ENCODE data around the gene COX20.

The COX20 gene

DNA sequence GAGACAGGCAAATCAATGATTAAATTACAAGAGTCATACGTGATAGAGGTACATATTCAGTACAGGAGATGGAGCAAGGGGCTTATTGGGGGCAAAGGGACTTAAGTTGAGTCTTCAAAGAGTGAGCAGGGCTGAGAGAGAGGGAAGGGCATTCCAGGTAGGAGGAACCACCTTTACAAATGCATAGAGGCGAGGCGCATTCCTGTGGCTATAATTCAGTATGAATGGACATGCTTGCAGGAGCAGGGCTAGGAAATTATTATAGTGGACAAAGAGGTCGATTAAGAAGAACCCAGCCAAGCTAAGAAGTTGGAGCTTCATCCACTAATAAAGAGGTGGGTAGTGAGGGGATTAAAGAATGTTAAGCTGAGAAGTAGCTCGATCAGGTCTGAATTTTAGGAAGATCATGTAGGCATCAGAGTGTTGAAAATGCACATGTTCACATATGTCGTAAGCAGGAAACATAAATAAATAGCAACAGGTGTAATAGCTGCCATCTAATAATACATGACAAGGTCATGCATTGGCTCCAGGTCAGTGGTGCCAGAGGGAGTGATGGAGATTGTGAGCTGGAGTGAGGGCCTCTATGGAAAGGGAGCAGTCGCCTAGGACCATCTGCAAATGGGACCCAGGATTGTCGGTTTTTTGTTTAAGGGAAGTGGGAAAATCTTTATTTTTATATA is 40.9 kb downstream of the COX20 start:
- Histone ChIP-seq H3K9me3 (ENCODE audit: control insufficient read depth, low read length) (no peaks in the 10 kb centered on the region), H3K79me1 (replicated peaks; ENCODE audit: low read length, poor library complexity, severe bottlenecking) (no peaks in the 10 kb centered on the region), H3K27ac (ENCODE audit: low read length, poor library complexity, severe bottlenecking) (no peak overlapping the region), H3K9ac (ENCODE audit: low read length) (no peak overlapping the region), H4K8ac (ENCODE audit: low read length) (no peak overlapping the region), H3K4me2 (ENCODE audit: low read length, poor library complexity, severe bottlenecking) (no peak overlapping the region), H2BK120ac (ENCODE audit: low read depth, low read length) (no peak overlapping the region), H2BK12ac (ENCODE audit: low read length in 2 of 2) (no peak overlapping the region), H3K4me1 (ENCODE audit: control insufficient read depth, insufficient read depth, low read depth, low read length) (peaks cover 2% of the 10 kb centered on the region), H3K23ac (ENCODE audit: low read length in 2 of 2) (no peak overlapping the region), H4K91ac (ENCODE audit: low read length) (no peak overlapping the region), H3K4me3 (ENCODE audit: insufficient read depth in 1 of 2, low read depth in 1 of 2, low read length in 2 of 2) (no peak overlapping the region), H3K36me3 (ENCODE audit: control insufficient read depth in 1 of 2, insufficient read depth in 2 of 2, low read depth in 1 of 2, low read length in 2 of 2) (no peaks in the 10 kb centered on the region), H3K18ac (ENCODE audit: low read depth in 1 of 2, low read length in 2 of 2) (no peak overlapping the region), H3K4ac (ENCODE audit: low read depth in 1 of 2, low read length in 2 of 2) (no peak overlapping the region), H3K14ac (ENCODE audit: low read length in 2 of 2) (no peak overlapping the region), H2AFZ (ENCODE audit: low read depth, low read length) (no peak overlapping the region), H2AK5ac (ENCODE audit: low read length, severe bottlenecking) (no peak overlapping the region), H2BK15ac (ENCODE audit: low read depth, poor library complexity, severe bottlenecking) (no peak overlapping the region), H2BK5ac (ENCODE audit: low read depth, low read length, poor library complexity, severe bottlenecking) (no peak overlapping the region), H3K27me3 (ENCODE audit: control insufficient read depth in 1 of 2, insufficient read depth in 1 of 2, low read length in 2 of 2) (no peaks in the 10 kb centered on the region)
- WGBS = 99% methylated on average over 7 of the region's 8 CpGs
- DNase-seq = no peak

DNA sequence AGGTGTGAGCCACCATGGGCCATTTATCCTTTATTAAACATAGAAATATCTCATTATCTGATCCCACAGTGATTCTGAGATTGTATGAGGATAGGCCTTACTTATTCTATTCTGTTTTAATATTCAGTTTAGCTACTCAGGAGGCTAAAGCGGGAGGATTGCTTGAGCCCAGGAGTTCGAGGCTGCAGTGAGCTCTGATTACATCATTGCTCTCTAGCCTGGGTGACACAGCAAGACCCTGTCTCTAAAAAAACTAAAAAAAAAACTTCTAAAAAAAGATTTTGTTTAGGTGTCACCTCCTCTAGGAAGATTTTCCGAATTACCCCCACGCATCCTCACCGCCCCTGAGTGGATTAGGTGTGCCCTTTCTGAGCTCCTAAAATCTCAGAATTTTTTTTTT is 43.2 kb downstream of the COX20 start:
- Histone ChIP-seq H3K4me1 (ENCODE audit: control insufficient read depth, insufficient read depth, low read depth, low read length) (peaks cover 2% of the 10 kb centered on the region), H3K14ac (ENCODE audit: low read length in 2 of 2) (no peak overlapping the region), H3K4ac (ENCODE audit: low read depth in 1 of 2, low read length in 2 of 2) (no peak overlapping the region), H4K91ac (ENCODE audit: low read length) (no peak overlapping the region), H3K79me1 (replicated peaks; ENCODE audit: low read length, poor library complexity, severe bottlenecking) (no peaks in the 10 kb centered on the region), H2AFZ (ENCODE audit: low read depth, low read length) (no peak overlapping the region), H3K23ac (ENCODE audit: low read length in 2 of 2) (no peak overlapping the region), H2BK15ac (ENCODE audit: low read depth, poor library complexity, severe bottlenecking) (no peak overlapping the region), H2BK12ac (ENCODE audit: low read length in 2 of 2) (no peak overlapping the region), H4K8ac (ENCODE audit: low read length) (no peak overlapping the region), H3K4me2 (ENCODE audit: low read length, poor library complexity, severe bottlenecking) (no peak overlapping the region), H3K27me3 (ENCODE audit: control insufficient read depth in 1 of 2, insufficient read depth in 1 of 2, low read length in 2 of 2) (no peaks in the 10 kb centered on the region), H3K18ac (ENCODE audit: low read depth in 1 of 2, low read length in 2 of 2) (no peak overlapping the region), H3K4me3 (ENCODE audit: insufficient read depth in 1 of 2, low read depth in 1 of 2, low read length in 2 of 2) (no peak overlapping the region), H2BK5ac (ENCODE audit: low read depth, low read length, poor library complexity, severe bottlenecking) (no peak overlapping the region), H3K9ac (ENCODE audit: low read length) (no peak overlapping the region), H2BK120ac (ENCODE audit: low read depth, low read length) (no peak overlapping the region), H3K9me3 (ENCODE audit: control insufficient read depth, low read length) (no peaks in the 10 kb centered on the region), H3K27ac (ENCODE audit: low read length, poor library complexity, severe bottlenecking) (no peak overlapping the region), H3K36me3 (ENCODE audit: control insufficient read depth in 1 of 2, insufficient read depth in 2 of 2, low read depth in 1 of 2, low read length in 2 of 2) (no peaks in the 10 kb centered on the region), H2AK5ac (ENCODE audit: low read length, severe bottlenecking) (no peak overlapping the region)
- 90% methylated on average over 5 of the region's 5 CpGs for WGBS
- DNase-seq = no peak

DNA sequence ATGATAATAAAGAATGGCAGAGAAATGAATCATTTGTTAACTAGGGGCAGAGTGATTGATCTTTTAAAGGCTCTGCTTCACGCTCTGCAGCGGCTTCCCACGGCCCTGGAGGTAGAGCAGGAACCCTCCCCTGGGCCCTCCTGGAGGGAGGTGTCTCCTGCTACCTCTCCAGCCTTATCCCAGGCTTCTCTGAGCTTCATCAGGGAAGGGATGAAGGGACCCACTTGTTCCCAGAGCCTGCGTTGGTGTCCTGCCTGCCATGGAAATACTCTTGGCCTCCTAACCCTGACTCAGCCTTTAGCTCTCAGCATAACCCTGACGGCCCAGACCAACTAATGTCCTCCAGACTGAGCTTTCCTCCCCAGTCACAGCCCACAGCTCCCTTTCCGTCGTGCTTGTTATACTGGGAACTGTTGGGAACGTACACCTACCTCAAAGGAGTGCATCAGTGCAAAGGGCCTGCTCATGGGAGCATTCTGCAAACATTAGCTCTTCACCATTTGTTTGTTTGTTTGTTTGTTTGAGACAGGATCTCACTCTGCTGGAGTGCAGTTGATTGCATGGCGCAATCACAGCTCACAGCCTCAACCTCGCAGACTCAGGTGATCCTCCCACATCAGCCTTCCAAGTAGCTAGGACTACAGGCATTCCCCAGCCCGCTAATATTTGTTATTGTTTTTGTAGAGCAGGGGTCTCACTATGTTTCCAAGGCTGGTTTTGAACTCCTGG is 46.3 kb downstream of the COX20 start:
- Histone ChIP-seq H3K4ac (ENCODE audit: low read depth in 1 of 2, low read length in 2 of 2) (no peak overlapping the region), H2BK5ac (ENCODE audit: low read depth, low read length, poor library complexity, severe bottlenecking) (no peak overlapping the region), H3K9ac (ENCODE audit: low read length) (no peak overlapping the region), H2BK12ac (ENCODE audit: low read length in 2 of 2) (no peak overlapping the region), H3K4me3 (ENCODE audit: insufficient read depth in 1 of 2, low read depth in 1 of 2, low read length in 2 of 2) (no peak overlapping the region), H3K4me2 (ENCODE audit: low read length, poor library complexity, severe bottlenecking) (no peak overlapping the region), H4K91ac (ENCODE audit: low read length) (peak overlapping the region; percentile 22), H2BK120ac (ENCODE audit: low read depth, low read length) (no peak overlapping the region), H3K79me1 (replicated peaks; ENCODE audit: low read length, poor library complexity, severe bottlenecking) (no peaks in the 10 kb centered on the region), H3K18ac (ENCODE audit: low read depth in 1 of 2, low read length in 2 of 2) (no peak overlapping the region), H3K23ac (ENCODE audit: low read length in 2 of 2) (peak overlapping the region in 1 of 2 experiments; percentile 77), H3K14ac (ENCODE audit: low read length in 2 of 2) (no peak overlapping the region), H3K4me1 (ENCODE audit: control insufficient read depth, insufficient read depth, low read depth, low read length) (no peaks in the 10 kb centered on the region), H2BK15ac (ENCODE audit: low read depth, poor library complexity, severe bottlenecking) (no peak overlapping the region), H2AK5ac (ENCODE audit: low read length, severe bottlenecking) (no peak overlapping the region), H3K36me3 (ENCODE audit: control insufficient read depth in 1 of 2, insufficient read depth in 2 of 2, low read depth in 1 of 2, low read length in 2 of 2) (no peaks in the 10 kb centered on the region), H3K27me3 (ENCODE audit: control insufficient read depth in 1 of 2, insufficient read depth in 1 of 2, low read length in 2 of 2) (no peaks in the 10 kb centered on the region), H2AFZ (ENCODE audit: low read depth, low read length) (no peak overlapping the region), H3K9me3 (ENCODE audit: control insufficient read depth, low read length) (no peaks in the 10 kb centered on the region), H4K8ac (ENCODE audit: low read length) (no peak overlapping the region), H3K27ac (ENCODE audit: low read length, poor library complexity, severe bottlenecking) (no peak overlapping the region)
- no peak for DNase-seq
- 72% methylated on average over 11 of the region's 11 CpGs for WGBS

DNA sequence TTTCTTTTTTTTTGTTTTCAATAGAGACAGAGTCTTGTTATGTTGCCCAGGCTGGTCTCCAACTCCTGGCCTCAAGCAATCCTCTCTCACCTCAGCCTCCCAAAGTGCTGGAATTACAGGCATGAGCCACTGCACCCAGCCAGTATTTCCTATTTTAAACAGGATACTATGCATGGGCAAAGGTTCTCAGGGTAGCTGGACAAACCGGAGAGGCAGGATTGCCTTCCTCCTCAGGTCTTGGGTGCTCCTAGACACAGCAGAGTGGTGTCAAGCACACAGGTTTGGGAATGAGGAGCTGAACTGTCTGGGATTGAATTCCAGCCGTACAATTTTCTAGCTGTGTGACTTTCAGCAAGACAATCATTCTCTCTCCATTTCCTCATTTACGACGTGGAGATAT is 51.8 kb downstream of the COX20 start:
- no peak overlapping the region for H3K23ac ChIP-seq (ENCODE audit: low read length in 2 of 2)
- no peak overlapping the region for H4K91ac ChIP-seq (ENCODE audit: low read length)
- DNase-seq = no peak
- no peak overlapping the region for H2BK5ac ChIP-seq (ENCODE audit: low read depth, low read length, poor library complexity, severe bottlenecking)
- no peak overlapping the region for H4K8ac ChIP-seq (ENCODE audit: low read length)
- H3K9ac ChIP-seq (ENCODE audit: low read length) = no peak overlapping the region
- no peak overlapping the region for H3K4ac ChIP-seq (ENCODE audit: low read depth in 1 of 2, low read length in 2 of 2)
- H2AK5ac ChIP-seq (ENCODE audit: low read length, severe bottlenecking) = no peak overlapping the region
- H2BK12ac ChIP-seq (ENCODE audit: low read length in 2 of 2) = no peak overlapping the region
- H3K4me3 ChIP-seq (ENCODE audit: insufficient read depth in 1 of 2, low read depth in 1 of 2, low read length in 2 of 2) = no peak overlapping the region
- H3K14ac ChIP-seq (ENCODE audit: low read length in 2 of 2) = no peak overlapping the region
- no peak overlapping the region for H3K18ac ChIP-seq (ENCODE audit: low read depth in 1 of 2, low read length in 2 of 2)
- H2BK15ac ChIP-seq (ENCODE audit: low read depth, poor library complexity, severe bottlenecking) = no peak overlapping the region
- no peaks in the 10 kb centered on the region for H3K79me1 ChIP-seq (replicated peaks; ENCODE audit: low read length, poor library complexity, severe bottlenecking)
- no peak overlapping the region for H3K27ac ChIP-seq (ENCODE audit: low read length, poor library complexity, severe bottlenecking)
- no peaks in the 10 kb centered on the region for H3K36me3 ChIP-seq (ENCODE audit: control insufficient read depth in 1 of 2, insufficient read depth in 2 of 2, low read depth in 1 of 2, low read length in 2 of 2)
- H3K9me3 ChIP-seq (ENCODE audit: control insufficient read depth, low read length) = no peaks in the 10 kb centered on the region
- no peaks in the 10 kb centered on the region for H3K4me1 ChIP-seq (ENCODE audit: control insufficient read depth, insufficient read depth, low read depth, low read length)
- 98% methylated on average over 3 of the region's 4 CpGs for WGBS
- H3K4me2 ChIP-seq (ENCODE audit: low read length, poor library complexity, severe bottlenecking) = no peak overlapping the region
- H2AFZ ChIP-seq (ENCODE audit: low read depth, low read length) = no peak overlapping the region
- no peak overlapping the region for H2BK120ac ChIP-seq (ENCODE audit: low read depth, low read length)
- H3K27me3 ChIP-seq (ENCODE audit: control insufficient read depth in 1 of 2, insufficient read depth in 1 of 2, low read length in 2 of 2) = no peaks in the 10 kb centered on the region

Data from mesenchymal stem cell (in vitro differentiated cells and primary cell).